K562 (cell line): ENCODE measurements around the gene SELENOI. TPM values are rescaled to one million over a fixed set of nuclear protein-coding genes. Genes with fewer than 3 reads are reported as not detected.

Experiments used
- ATAC-seq: fragments of 200-7000 bp; cut with Tn5 transposase; 3 replicates; pipeline ENCODE4 v1.9.1; 2020; ENCODE audit warnings: moderate library complexity
- BruUV-seq: library from RNA; stranded (reverse); fragments of 400-500 nt; replicated peaks from 2 replicates; lab custom pipeline; 2021; lab: Mats Ljungman, UMichigan
- CTCF ChIA-PET: fragments of 300-600 bp; formaldehyde crosslinking; extraction: SDS; loops from one replicate; lab custom pipeline; 2021; ENCODE audit warnings: low intra/inter-chr PET ratio; lab: Yijun Ruan, JAX
- POLR2A ChIA-PET: fragments of 300-600, 350-650 bp; sonication (Branson Sonifier 250); formaldehyde crosslinking; extraction: SDS; loops from one replicate; lab custom pipeline; 2021; ENCODE audit warnings: antibody characterized with exemption, inconsistent platforms; lab: Yijun Ruan, JAX
- DNase-seq, 4 experiments: peaks; one replicate each; pipeline versions ENCODE4 v3.0.0 to v3.0.0-alpha.2; 2011 to 2018; ENCODE audit warnings: low spot score in 3 of 4, mixed read lengths in 3 of 4; ENCODE audit errors: extremely low read depth in 1 of 4
- FAIRE-seq: peaks from 2 replicates; lab custom pipeline; 2011; peaks lifted over from hg19 to GRCh38; lab: Jason Lieb, UNC
- H2AFZ ChIP-seq: 2 replicates; pipeline ENCODE4 v1.6.0; 2011; ENCODE audit warnings: low read depth, low read length, control low read depth, inconsistent platforms
- H3K27ac ChIP-seq: fragments of 200-600 bp; 3 replicates; pipeline ENCODE4 v1.8.0; 2011; ENCODE audit warnings: low read depth, mild to moderate bottlenecking, control low read depth, inconsistent platforms, low read length, moderate library complexity, mixed read lengths; ENCODE audit errors: extremely low read depth
- H3K27me3 ChIP-seq, 2 experiments: fragments of 300-600 bp in 1 of 2; 2 replicates in 1 of 2; 3 replicates in 1 of 2; pipeline versions ENCODE4 v1.6.0 to v1.8.0; 2011; ENCODE audit warnings: inconsistent platforms in 2 of 2, low read length in 2 of 2, mild to moderate bottlenecking in 1 of 2, mixed read lengths in 1 of 2, moderate library complexity in 1 of 2; ENCODE audit not compliant: control insufficient read depth in 2 of 2, insufficient read depth in 2 of 2
- H3K36me3 ChIP-seq: fragments of 300-600 bp; 3 replicates; pipeline ENCODE4 v1.8.0; 2011; ENCODE audit warnings: mild to moderate bottlenecking, low read length, inconsistent platforms; ENCODE audit not compliant: control insufficient read depth, insufficient read depth
- H3K4me1 ChIP-seq, 2 experiments: fragments of 200-600 bp in 1 of 2; replicated peaks in 1 of 2; 2 replicates in 1 of 2; 3 replicates in 1 of 2; pipeline versions ENCODE4 v1.5.1 to v1.8.0; 2011; ENCODE audit warnings: inconsistent platforms in 2 of 2, low read length in 2 of 2, mild to moderate bottlenecking in 1 of 2, mixed read lengths in 1 of 2, moderate library complexity in 1 of 2; ENCODE audit not compliant: control insufficient read depth in 2 of 2, insufficient read depth in 2 of 2
- H3K4me2 ChIP-seq: 2 replicates; pipeline ENCODE4 v1.6.1; 2011; ENCODE audit warnings: low read length, control low read depth, inconsistent platforms, mixed read lengths; ENCODE audit not compliant: insufficient read depth
- H3K4me3 ChIP-seq: fragments of 200-600 bp; sonication (generic), shearing (Covaris generic); 2 replicates; pipeline ENCODE4 v1.5.1; 2016; ENCODE audit warnings: control low read depth, inconsistent platforms
- H3K79me2 ChIP-seq: fragments of 200-600 bp; 3 replicates; pipeline ENCODE4 v1.8.0; 2011; ENCODE audit warnings: low read length, inconsistent platforms; ENCODE audit not compliant: control insufficient read depth, insufficient read depth
- H3K9ac ChIP-seq, 2 experiments: 2 replicates each; pipeline versions ENCODE4 v1.6.0 to v1.6.1; 2011; ENCODE audit warnings: low read depth in 2 of 2, low read length in 2 of 2, control low read depth in 1 of 2, inconsistent platforms in 1 of 2, mild to moderate bottlenecking in 1 of 2, mixed read lengths in 1 of 2; ENCODE audit not compliant: insufficient read depth in 1 of 2
- H3K9me1 ChIP-seq: one replicate; pipeline ENCODE4 v1.6.0; 2011; ENCODE audit warnings: inconsistent platforms, mild to moderate bottlenecking, low read length, moderate library complexity; ENCODE audit not compliant: control insufficient read depth, insufficient read depth
- H3K9me3 ChIP-seq: replicated peaks from 2 replicates; pipeline ENCODE4 v1.5.1; 2011; ENCODE audit warnings: low read depth, low read length, inconsistent platforms; ENCODE audit not compliant: control insufficient read depth, insufficient read depth
- H4K20me1 ChIP-seq: replicated peaks from 2 replicates; pipeline ENCODE4 v1.6.1; 2011; ENCODE audit warnings: low read length, inconsistent platforms, mixed read lengths; ENCODE audit not compliant: control insufficient read depth, insufficient read depth
- ATF3 ChIP-seq, 2 experiments: fragments of 450-650 bp in 1 of 2; sonication (generic) in 1 of 2; formaldehyde crosslinking in 1 of 2; IDR thresholded peaks in 1 of 2; conservative IDR thresholded peaks in 1 of 2; 2 replicates each; pipeline versions ENCODE4 v1.6.1 to v1.8.1; 2016 to 2023; ENCODE audit warnings: mild to moderate bottlenecking in 2 of 2, moderate library complexity in 2 of 2, inconsistent platforms in 1 of 2, missing genetic modification reagents in 1 of 2
- CUX1 ChIP-seq: fragments of 200-800 bp; sonication (Bioruptor generic); IDR thresholded peaks from 2 replicates; pipeline ENCODE4 v1.6.1; 2016; ENCODE audit warnings: missing genetic modification characterization, missing compliant biosample characterization
- EWSR1 ChIP-seq: fragments of 450-650 bp; IDR thresholded peaks from 2 replicates; pipeline ENCODE4 v1.6.1; 2018; ENCODE audit warnings: borderline replicate concordance, mild to moderate bottlenecking, low read depth, moderate library complexity; ENCODE audit not compliant: partially characterized antibody
- FOXJ2 ChIP-seq: fragments of 200-800 bp; sonication (Bioruptor generic); IDR thresholded peaks from 2 replicates; pipeline ENCODE4 v1.6.1; 2016; ENCODE audit warnings: missing genetic modification characterization, missing compliant biosample characterization
- NELFE ChIP-seq: IDR thresholded peaks from 2 replicates; pipeline ENCODE4 v1.6.1; 2011; ENCODE audit warnings: mild to moderate bottlenecking; ENCODE audit not compliant: insufficient read depth, insufficient read length
- SMARCA5 ChIP-seq: fragments of 450-650 bp; IDR thresholded peaks from 2 replicates; pipeline ENCODE4 v1.6.1; 2016
- TAF7 ChIP-seq: fragments of 450-650 bp; IDR thresholded peaks from 2 replicates; pipeline ENCODE4 v1.6.1; 2016; ENCODE audit warnings: missing genetic modification characterization, missing compliant biosample characterization
- U2AF1 ChIP-seq: fragments of 200-400 bp; formaldehyde crosslinking; optimal IDR thresholded peaks from 2 replicates; pipeline ENCODE3; 2017; ENCODE audit warnings: mild to moderate bottlenecking, low read depth, low read length, moderate library complexity
- WGBS: fragments of 100-300 bp; shearing (Covaris generic); methylation state at CpG from one replicate; pipeline ENCODE4 v1.1.6; 2016; ENCODE audit warnings: low coverage, mixed read lengths; ENCODE audit not compliant: insufficient coverage; ENCODE audit errors: missing lambda C conversion rate; 5-methylcytosine and 5-hydroxymethylcytosine counted together
- in situ Hi-C: fragments of 300-500 bp; cut with MboI; formaldehyde crosslinking; loops from 4 replicates; pipeline ENCODE4 v1.15.0; 2018; ENCODE audit warnings: inconsistent platforms, mixed read lengths
- intact Hi-C: fragments of 100-400 bp; cut with micrococcal nuclease; formaldehyde crosslinking; loops from 2 replicates; pipeline ENCODE4 v1.14.2; 2022
- polyA plus RNA-seq, 8 experiments: library from polyadenylated mRNA; depleted of rRNA in 4 of 8; stranded (reverse) in 5 of 8; unstranded in 3 of 8; fragments of >200 nt; fragmentation: Nextera tagmentation in 2 of 8; fragmentation: Illumina TruSeq in 1 of 8; extraction: Ambion mirVana in 2 of 8; extraction: Trizol in 1 of 8; gene quantifications; 2 replicates each; pipeline versions ENCODE4 v1.2.1 to v1.2.3, GENCODE V29; 2011 to 2014; ENCODE audit warnings: inconsistent platforms in 1 of 8, missing spikeins in 1 of 8
- total RNA-seq, 7 experiments: library from RNA; depleted of rRNA in 6 of 7; stranded (reverse); fragments of >200 nt in 6 of 7; fragmentation: Illumina TruSeq in 2 of 7; extraction: Trizol in 2 of 7; gene quantifications; 2 replicates each; pipeline versions ENCODE4 v1.2.1 to v1.2.3, GENCODE V29; 2011 to 2021; ENCODE audit warnings: low replicate concordance in 1 of 7

The SELENOI gene
- total and polyA plus RNA-seq, 9 of the 15 experiments (the other 6 are each of a cell fraction or from before 2014, with no cell fraction given), result 9.6 to 46.9 (median 24.4) TPM

GRCh38 chr2:26363323-26363722, 17.4 kb downstream of the SELENOI start:
- Histone ChIP-seq H2AFZ (no peak overlapping the region), H3K9me3 (no peaks in the 10 kb centered on the region), H3K27me3 (no peaks in the 10 kb centered on the region), H3K27ac (no peak overlapping the region), H3K36me3 (peaks cover 63% of the 10 kb centered on the region), H3K9ac (no peak overlapping the region), H3K9me1 (no peaks in the 10 kb centered on the region), H3K4me1 (peaks cover 7 to 28% of the 10 kb centered on the region in 2 experiments; a peak in 3 of 5 replicates), H4K20me1 (peaks cover 13% of the 10 kb centered on the region; the same call in 1 of the 2 replicates), H3K4me2 (no peak overlapping the region), H3K4me3 (no peak overlapping the region), H3K79me2 (peaks cover 74% of the 10 kb centered on the region)
- peak; percentile 17; the same call in 2 of the 3 replicates for ATAC-seq
- no TSS peak for BruUV-seq
- FAIRE-seq, result no peak
- in situ Hi-C loops (no loop called here), intact Hi-C loops (no loop called here)
- no peak for DNase-seq
- 57% methylated on average over 4 of the region's 4 CpGs for WGBS
- POLR2A ChIA-PET, result interaction anchor here (1.0 to 1.4 kb wide), 3 partner anchors 13 to 485 kb away, joined by 3 to 6 read pairs (median 4); no protein-coding TSS in a partner anchor
- CTCF ChIA-PET, result no interaction called here
- TF ChIP-seq U2AF1, result no peak
- no peak for TF ChIP-seq TAF7
- peak; percentile 48; the same call in 1 of the 2 replicates for TF ChIP-seq ATF3 (IDR thresholded peaks at IDR 0.05)
- no peak for TF ChIP-seq ATF3 (CRISPR knock-in tag; conservative IDR thresholded peaks at IDR 0.05)
- TF ChIP-seq SMARCA5, result no peak
- no peak for TF ChIP-seq EWSR1
- no peak for TF ChIP-seq FOXJ2
- TF ChIP-seq NELFE, result no peak
- no peak for TF ChIP-seq CUX1
